Measurements from ENCODE around the gene FOXN1. TPM values are rescaled to one million over a fixed set of nuclear protein-coding genes. Genes with fewer than 3 reads are reported as not detected.
"Not testable (repeated sequence)": the region's sequence is repeated elsewhere in the genome, so short reads cannot be mapped to it uniquely, and the experiment has no call there.

Gene FOXN1
- total RNA-seq, 1 experiment from 2014 or later = not detected

DNA sequence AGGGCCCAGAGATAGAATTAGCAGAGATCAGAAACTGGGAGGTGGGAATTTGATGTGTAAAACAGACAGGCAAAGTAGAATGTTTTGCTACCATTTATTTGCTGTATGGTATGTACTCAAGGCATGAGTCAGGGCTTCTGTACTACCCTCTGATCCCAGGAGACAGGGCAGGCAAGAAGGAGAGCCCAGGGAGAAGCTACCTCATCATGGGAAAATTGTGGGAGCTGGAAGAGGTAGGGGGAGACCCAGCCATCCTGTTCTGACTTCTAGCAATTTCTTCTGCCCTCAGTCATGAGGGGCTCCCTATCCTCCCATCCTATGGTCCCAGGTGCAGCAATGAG is 66.9 kb downstream of the FOXN1 start:
- DNase-seq (ENCODE audit: low read depth) = no peak

DNA sequence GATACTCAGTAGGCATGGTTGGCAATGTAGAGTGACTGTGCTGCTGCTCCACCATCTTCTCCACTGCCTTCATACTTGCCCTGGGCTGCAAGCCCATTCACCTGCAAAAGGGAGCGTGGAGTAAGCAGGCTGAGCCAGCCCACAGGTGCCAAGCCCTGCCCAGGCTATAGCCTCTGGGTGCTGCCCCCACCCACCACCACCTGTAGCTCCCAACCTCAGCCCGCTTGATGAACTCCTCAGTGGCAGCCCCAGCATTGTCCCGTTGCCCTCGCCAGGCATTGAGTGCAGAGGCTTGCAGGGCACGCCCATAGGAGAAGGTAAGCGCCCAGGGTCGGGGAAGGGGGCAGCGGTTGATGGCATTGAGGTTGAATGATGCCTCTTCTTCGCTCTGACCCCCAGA is 67.4 kb downstream of the FOXN1 start:
- DNase-seq (ENCODE audit: low read depth) = no peak

DNA sequence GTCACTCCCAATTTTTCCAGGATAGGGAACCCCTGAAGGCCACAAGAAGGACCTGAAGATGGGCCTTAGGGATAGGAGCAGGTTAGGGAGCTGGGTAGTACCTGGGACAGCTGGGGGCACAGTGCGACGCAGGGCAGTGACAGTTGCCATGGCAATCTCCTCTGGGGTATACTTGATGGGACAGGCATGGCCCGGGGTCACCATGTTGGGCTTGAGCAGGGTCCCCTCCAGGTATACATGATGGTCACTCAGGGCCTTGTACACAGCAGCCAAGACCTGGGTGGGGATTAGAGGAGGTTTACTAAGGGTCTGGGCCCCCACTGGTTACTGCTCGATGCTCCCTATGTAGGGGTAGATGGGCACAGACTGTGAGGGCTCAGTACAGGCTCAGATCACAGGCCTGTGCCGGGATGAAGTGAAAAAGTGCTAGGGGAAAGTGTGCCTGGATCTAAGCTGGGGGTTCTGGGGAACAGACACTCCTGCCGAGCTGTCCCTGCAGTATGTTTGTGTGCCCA is 67.9 kb downstream of the FOXN1 start:
- no peak for DNase-seq (ENCODE audit: low read depth)

DNA sequence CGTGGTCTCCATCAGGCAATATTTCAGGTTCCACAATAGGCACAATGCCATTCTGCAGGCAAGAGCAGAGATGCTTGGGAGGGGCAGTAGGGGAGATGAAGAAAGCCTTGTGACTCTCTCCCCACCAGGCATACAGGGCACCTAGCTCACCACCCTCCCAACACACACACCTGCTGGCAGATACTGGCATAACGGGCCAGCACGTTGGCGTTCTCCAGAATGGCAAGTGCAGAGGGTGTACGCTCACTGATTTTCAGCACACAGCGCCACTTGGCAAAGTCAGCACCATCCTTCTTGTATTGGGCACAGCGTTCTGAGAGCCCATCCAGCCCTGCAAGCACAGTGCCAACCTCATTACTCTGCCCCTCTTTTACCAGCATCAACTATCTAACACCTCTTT is 68.4 kb downstream of the FOXN1 start:
- DNase-seq (ENCODE audit: low read depth) = no peak

DNA sequence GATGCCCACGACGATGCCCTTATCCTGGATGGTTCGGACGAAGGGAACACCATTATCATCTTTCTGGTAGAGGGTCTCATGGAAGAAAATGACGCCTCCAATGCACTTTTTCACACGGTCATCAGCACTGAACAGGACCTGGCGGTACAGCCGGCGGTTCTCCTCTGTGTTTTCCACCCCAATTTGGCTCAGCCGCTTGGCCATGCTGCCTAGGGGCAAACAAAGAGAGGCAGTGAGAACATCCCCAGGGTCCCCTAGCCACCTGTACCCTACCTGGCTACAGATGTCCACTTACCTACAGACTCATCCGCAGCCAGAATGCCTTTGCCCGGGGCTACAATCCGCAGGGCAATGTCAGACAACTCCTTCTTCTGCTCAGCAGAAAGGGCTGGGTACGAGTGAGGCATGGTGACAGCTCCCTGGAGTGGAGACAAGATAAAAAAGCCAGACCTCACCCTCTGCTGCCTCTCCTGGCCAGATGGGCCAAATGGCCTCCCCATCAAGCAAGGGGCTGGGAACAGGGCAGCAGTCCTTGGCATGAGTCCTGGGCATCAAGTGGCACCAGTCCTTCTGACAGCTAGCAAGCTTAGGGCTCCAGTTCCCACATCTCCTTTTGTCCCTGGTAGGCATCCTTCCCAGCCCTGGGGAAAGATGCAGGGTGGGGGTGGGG is 69.1 kb downstream of the FOXN1 start:
- DNase-seq (ENCODE audit: low read depth) = no peak

DNA sequence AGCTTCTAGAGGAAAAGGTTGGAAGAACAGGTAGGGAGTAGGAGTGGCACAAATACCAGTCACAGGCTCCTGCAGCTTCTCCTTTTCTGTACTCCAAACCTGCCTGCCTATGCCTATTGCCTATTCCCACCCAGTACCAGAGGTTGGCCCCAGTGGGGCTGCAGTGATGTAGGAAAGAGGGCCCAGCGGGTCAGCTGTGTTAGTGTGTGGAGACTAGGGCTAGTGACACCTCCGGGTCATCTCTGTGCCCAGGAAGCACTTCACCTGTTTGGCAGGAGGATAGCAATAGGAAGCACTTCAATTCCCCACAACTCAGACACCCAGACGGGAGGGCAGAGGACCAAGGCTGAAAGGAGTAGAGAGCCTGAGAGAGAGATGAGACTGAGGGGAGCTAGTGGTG is 69.9 kb downstream of the FOXN1 start:
- not testable (repeated sequence) for DNase-seq (ENCODE audit: low read depth)

DNA sequence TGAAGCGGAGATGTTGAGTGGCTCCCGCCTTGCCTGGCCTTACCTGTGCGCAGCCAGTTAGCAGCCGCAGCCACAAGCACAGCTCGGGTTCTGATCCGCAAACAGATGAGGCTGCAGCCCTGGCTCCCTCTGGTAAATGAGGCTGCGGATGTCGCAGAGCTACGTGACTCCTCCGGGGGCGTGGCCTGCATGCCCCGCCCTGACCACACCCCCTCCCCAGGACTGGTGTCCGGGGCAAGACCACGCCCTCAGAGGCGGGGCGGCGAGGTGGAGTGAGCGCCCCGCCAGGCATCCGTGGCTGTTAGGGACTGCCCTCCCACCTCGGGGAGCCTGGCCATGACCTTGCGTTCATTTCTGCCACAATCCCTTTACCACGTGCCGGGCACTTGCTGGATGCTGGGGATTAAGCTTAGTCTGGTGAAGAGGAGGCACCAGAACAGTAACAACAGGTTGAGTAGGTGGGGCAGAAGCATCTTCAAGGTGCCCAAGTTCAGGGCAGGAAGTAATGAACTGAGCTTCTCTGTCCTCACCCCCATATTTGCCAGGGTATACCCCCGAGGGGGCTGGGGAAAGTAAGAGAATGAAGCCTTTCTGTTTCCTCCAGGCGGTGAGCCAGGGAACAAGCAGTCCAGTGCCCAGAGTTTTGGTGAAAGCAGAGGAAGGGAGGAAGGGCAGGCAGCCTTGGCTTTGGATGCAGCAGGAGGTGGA is 70.8 kb downstream of the FOXN1 start, which contains the start of gene ALDOC:
TSS of gene ALDOC (minus strand) at position 138 of the 708 bp plus-strand sequence. CDS start 1,363 bp downstream, outside the sequence.
- DNase-seq (ENCODE audit: low read depth) = peak; percentile 79

DNA sequence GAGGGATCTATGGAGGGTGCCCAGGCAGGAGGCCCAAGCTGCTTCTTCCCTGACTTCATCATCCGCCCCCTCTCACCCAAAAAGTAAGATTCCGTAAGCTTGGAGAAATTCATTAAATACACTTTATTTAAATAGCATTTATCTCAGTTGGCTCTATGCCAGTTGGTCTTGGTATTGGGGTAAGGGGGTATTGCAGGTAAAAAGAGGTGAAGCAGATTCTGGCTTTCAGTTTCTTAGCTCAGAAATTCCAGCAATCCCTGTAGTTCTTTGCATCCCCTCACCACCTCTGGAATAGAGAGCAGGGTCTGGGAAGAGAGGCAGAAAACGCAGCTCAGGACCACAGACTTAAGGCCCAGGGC is 71.3 kb downstream of the FOXN1 start:
- no peak for DNase-seq (ENCODE audit: low read depth)

DNA sequence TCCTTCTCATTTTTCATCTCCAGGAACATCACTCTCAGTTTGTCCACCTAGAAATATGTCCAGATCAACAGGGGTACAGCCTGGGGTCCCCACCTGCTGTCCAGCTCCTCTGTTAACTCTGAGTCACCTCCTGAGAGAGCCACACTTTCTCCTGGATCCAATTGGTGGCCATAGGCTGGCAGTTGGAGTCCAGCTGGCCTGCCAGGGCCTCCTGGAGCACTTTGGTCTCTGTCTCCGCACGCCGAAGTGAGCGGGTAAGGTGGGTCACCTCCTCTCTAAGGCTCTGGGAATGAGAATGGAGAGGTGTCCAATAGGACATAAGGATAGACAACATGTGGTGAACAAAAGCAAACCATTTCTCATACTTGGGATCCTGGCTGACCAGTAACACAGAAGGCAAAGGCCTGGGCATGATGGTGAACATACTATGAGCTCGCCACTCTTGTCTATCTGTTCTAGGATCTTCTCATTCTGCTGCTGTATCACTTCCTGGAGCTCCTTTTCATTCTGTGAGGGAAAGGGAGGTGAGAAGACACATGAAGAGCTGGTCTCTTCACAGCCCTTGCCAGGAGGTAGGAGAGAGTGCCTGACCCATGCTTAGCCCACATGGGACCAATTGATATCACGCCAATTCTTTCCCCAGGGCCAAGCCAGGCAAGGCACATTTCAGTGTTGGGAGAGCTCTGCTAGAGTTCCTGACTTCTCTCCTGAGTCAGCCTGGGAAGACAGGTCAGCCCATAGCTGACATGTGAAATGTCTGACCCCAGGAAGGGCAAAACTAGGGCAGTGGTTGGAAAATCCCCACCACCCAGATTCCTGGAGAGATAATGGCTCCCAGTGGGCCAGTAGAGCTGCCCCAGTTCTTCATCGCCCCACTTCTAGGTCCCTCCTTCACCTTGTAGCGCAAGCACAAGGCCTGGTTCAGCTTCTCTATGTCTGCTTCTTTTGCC is 72.4 kb downstream of the FOXN1 start:
- DNase-seq (ENCODE audit: low read depth) = no peak

DNA sequence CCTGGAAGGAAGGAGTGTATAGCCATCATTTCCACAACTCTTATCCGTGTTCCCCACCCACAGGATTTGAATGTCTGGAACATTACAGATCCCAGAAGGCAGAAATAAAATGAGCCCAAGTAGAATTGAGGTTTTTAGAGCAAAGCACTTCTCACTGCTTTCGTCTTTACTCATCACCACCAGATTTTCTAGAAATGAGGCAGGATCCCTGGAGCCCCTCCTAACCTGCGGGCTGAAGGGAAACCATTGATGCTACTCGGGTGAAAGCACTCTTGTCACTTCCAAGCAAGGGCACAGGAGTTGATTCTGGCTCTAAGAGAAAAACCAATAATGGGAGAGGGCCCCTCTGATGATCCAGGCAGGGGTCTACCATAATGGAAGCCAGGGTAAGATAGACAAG is 73.4 kb downstream of the FOXN1 start:
- no peak for DNase-seq (ENCODE audit: low read depth)

DNA sequence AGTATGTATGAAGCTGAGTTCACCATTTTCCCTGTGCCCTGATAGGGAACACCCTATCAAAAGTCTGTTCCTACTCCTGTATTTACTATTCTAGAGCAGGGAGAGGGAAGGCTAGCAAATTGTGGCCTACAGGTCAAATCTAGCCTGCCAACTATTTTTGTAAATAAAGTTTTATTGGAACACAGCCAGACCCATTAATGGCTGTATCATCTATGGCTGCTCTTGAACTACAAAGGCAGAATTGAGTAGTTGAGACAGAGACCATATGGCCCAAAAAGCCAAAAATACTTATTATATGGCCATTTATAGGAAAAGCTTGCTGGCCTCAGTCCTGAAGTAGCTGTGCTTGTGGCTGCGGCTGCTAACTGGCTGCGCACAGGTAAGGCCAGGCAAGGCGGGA is 74.8 kb downstream of the FOXN1 start:
- DNase-seq (ENCODE audit: low read depth) = no peak

DNA sequence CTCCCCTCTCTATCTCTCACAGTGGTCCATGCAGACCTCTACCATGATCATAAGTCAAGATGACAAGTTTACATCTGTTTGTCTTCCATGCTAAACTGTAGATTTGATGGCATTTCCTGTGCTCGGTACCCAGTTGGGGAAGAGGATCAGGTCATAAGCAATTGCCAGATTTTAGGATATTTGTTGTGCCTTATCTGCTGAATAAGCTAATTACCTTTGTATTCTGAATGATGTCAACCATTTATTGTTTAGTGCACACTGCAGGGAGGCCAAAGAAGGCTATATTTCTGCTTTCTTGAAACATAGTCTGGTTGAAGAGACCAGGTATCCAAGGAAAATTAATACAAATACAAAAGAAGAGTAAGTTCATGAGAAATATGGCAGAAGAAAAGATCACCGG is 76.4 kb downstream of the FOXN1 start:
- DNase-seq (ENCODE audit: low read depth) = no peak

DNA sequence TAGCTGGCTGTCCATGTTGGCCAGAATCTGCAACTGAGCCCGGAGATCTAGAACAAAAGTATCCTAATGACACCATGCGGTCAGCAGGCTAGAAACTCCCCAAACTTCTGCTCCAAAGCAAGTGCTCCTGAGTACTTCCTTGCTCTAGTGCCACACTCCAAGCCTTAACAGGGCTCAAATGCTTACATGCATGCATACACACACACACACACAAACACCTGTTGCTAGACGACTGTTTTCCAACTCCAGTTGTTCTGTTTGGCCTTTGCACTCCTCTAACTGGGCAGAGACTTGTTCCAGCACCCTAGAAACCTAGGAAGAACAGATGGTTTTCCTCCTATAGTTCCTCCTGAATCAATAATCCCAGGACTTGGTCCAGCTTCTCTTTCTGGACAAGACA is 78.3 kb downstream of the FOXN1 start:
- no peak for DNase-seq (ENCODE audit: low read depth)

DNA sequence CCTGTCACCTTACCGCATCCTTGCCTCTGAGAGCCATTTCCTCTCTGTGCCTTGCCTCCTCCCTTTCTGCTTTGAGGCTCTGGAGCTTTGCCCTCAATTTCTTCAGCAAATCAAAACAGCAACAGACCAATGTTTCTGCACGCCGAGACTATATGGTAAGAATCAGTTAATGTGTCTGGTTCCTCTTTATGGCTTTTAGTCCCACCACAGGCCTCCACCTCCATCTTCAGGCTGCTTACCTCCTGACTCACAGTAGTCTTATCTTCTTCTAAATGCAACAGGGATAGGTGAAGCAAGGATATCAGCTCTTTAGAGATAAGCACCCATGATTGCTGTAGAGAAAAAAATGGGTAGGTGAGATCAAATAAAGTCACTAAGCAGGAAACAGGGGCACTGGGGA is 79.7 kb downstream of the FOXN1 start:
- DNase-seq (ENCODE audit: low read depth) = no peak

Other genes starting within 250 kb of the FOXN1 start
- gene TMEM97, start 187.1 kb upstream of the FOXN1 start, total RNA-seq (2014; rRNA removed; shearing (Covaris generic)) = 23.1 and 27.9 TPM in 2 replicates
- 47.7 and 51.9 TPM in 2 replicates for gene IFT20, start 170.9 kb upstream of the FOXN1 start, total RNA-seq (2014; rRNA removed; shearing (Covaris generic))
- gene TNFAIP1, start 170.6 kb upstream of the FOXN1 start, total RNA-seq (2014; rRNA removed; shearing (Covaris generic)) = 25.7 and 30.5 TPM in 2 replicates
- 79.6 and 91.8 TPM in 2 replicates for gene POLDIP2, start 148.8 kb upstream of the FOXN1 start, total RNA-seq (2014; rRNA removed; shearing (Covaris generic))
- gene SEBOX, start 141.1 kb upstream of the FOXN1 start, total RNA-seq (2014; rRNA removed; shearing (Covaris generic)) = not detected in 2 replicates
- 0.10 and 0.60 TPM in 2 replicates for gene VTN, start 136.0 kb upstream of the FOXN1 start, total RNA-seq (2014; rRNA removed; shearing (Covaris generic))
- 6.9 and 9.0 TPM in 2 replicates for gene SARM1, start 134.7 kb upstream of the FOXN1 start, total RNA-seq (2014; rRNA removed; shearing (Covaris generic))
- gene SLC46A1, start 100.1 kb upstream of the FOXN1 start, total RNA-seq (2014; rRNA removed; shearing (Covaris generic)) = 1.4 and 2.1 TPM in 2 replicates
- gene SLC13A2, start 32.7 kb upstream of the FOXN1 start, total RNA-seq (2014; rRNA removed; shearing (Covaris generic)) = not detected in 2 replicates
- gene UNC119, start 46.3 kb downstream of the FOXN1 start, total RNA-seq (2014; rRNA removed; shearing (Covaris generic)) = 21.7 and 24.7 TPM in 2 replicates
- gene PIGS, start 65.2 kb downstream of the FOXN1 start, total RNA-seq (2014; rRNA removed; shearing (Covaris generic)) = 55.5 and 58.8 TPM in 2 replicates
- gene ALDOC, start 70.5 kb downstream of the FOXN1 start, total RNA-seq (2014; rRNA removed; shearing (Covaris generic)) = 64.2 and 96.5 TPM in 2 replicates
- 84.1 and 90.9 TPM in 2 replicates for gene SPAG5, start 92.7 kb downstream of the FOXN1 start, total RNA-seq (2014; rRNA removed; shearing (Covaris generic))
- 2.9 and 3.5 TPM in 2 replicates for gene RSKR, start 107.8 kb downstream of the FOXN1 start, total RNA-seq (2014; rRNA removed; shearing (Covaris generic))
- 58.4 and 72.6 TPM in 2 replicates for gene BLTP2, start 138.8 kb downstream of the FOXN1 start, total RNA-seq (2014; rRNA removed; shearing (Covaris generic))
- gene SDF2, start 155.6 kb downstream of the FOXN1 start, total RNA-seq (2014; rRNA removed; shearing (Covaris generic)) = 71.9 and 76.1 TPM in 2 replicates
- gene SUPT6H, start 155.9 kb downstream of the FOXN1 start, total RNA-seq (2014; rRNA removed; shearing (Covaris generic)) = 15.1 and 16.5 TPM in 2 replicates
- 1.1 and 1.3 TPM in 2 replicates for gene PROCA1, start 205.5 kb downstream of the FOXN1 start, total RNA-seq (2014; rRNA removed; shearing (Covaris generic))
- gene RAB34, start 211.5 kb downstream of the FOXN1 start, total RNA-seq (2014; rRNA removed; shearing (Covaris generic)) = 176 and 202 TPM in 2 replicates
- 632 and 764 TPM in 2 replicates for gene RPL23A, start 213.6 kb downstream of the FOXN1 start, total RNA-seq (2014; rRNA removed; shearing (Covaris generic))
- 3.2 and 8.7 TPM in 2 replicates for gene TLCD1, start 219.9 kb downstream of the FOXN1 start, total RNA-seq (2014; rRNA removed; shearing (Covaris generic))
- gene NEK8, start 222.4 kb downstream of the FOXN1 start, total RNA-seq (2014; rRNA removed; shearing (Covaris generic)) = 0.24 and 0.68 TPM in 2 replicates
- gene TRAF4, start 237.7 kb downstream of the FOXN1 start, total RNA-seq (2014; rRNA removed; shearing (Covaris generic)) = 21.2 and 25.5 TPM in 2 replicates